NCI-H1694 treated with DMSO at 0.1 percent for 48 hours (cell line): Measurements from ENCODE around the gene SH3PXD2A.
A peak's percentile ranks its signal among the peaks of the same experiment; 100 is the strongest.

ENCODE experiments used
- DNase-seq: peaks from one replicate; lab custom pipeline; 2025; lab: John Stamatoyannopoulos, UW

Gene SH3PXD2A

DNA sequence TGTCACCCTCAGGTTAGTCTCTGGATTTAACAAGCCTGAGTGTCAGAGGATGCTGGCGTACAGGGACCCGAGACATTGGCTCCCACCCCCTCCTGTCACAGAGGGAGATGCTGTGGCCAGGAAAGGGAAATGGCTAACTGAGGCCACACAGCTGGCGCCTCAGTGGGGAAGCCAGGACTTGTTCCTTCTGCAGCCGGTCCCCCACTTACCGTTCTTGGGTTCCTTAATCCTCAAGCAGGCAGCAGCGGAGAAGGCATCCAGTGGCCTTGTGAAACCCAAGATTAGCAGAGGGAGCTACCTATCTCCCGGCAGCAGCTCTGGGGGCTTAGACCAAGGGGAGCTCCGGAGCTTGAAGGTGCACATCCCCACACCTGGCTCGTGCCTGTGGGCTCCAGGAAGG, 296.5 kb downstream of the SH3PXD2A start:
- no peak for DNase-seq

DNA sequence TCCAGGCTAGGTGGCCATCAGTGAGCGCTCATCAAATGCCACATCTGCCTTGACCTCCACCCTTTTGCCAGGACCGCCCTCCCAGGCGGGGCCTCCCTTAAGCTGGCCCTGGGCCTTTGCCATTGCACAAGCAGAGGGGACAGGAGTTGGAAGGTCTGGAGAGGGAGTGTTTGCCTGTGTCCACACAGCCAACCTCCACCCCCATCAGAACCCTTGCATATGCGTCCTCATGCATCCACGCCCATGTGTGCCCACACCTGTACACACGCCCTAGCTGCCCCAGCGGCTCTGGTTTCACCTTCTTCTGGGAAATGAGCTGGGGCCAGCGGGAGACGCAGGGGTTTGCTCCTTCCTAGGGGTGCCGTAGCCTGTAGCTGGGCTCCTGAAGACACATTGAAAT, 297.9 kb downstream of the SH3PXD2A start:
- DNase-seq = no peak

DNA sequence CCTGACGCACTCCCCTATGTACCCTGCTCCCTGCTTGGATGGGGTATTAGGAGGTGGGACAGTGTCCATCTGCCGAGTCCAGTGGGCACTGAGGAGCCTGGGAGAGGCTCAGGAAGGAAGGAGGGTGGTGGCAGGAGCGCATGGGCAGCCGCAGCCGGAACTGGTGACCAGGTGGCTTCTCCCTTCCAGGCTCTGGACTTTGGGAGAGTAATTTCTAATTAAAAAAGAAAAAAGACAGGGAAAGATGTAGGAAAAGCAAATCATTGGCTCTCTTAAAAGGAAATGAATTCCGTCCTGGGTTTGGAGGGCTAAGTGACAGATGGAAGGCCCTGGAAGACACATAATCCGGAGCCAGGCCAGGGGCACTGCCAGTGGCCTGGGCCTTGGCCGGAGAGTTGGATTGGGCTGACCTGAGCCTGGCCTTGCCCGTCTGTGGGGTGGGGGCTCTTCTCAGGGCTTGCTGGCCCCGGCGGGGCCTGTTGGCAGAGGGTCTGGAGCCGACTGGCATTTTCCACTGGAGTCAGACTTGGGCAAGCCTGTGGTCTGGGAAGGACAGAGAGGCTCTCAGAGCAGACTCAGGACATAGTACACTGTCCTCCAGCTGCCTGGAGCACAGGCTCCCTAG, 298.9 kb downstream of the SH3PXD2A start:
- DNase-seq = no peak

DNA sequence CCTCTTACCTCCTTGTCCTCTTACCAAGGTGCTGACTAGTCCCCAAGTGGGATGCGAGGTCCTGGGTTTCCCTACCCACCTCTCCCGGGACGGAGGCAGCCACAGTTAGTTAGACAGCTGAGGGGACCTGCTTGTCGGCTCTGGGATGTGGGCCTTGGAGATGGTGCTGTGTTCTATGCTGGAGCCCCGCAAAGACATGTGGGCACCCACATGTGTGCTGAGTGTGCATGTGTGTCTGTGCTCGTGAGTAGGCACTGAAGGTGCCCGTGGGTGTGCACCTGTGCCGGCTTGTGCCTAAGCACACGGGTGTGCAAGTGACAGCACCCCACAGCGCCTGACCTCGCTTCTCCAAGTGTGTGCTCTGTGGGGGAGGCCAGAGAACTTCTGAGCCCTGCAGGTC, 299.7 kb downstream of the SH3PXD2A start:
- no peak for DNase-seq

DNA sequence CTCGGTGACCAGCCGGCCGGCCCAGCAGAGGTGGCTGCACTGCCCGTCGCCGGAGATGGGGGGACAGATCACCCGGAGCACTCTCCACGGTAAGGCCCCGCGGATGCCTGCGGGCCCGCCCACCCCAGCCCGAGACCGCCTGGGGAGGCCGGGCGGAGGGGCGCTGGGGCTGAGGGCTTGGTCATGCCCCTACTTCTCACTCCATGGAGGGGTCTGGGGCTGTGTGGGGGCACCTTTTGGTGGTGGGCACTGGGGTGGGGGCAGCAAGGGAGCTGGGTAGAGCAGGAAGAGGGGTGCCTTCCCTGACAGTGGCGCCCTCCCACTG, 300.1 kb downstream of the SH3PXD2A start:
- no peak for DNase-seq

DNA sequence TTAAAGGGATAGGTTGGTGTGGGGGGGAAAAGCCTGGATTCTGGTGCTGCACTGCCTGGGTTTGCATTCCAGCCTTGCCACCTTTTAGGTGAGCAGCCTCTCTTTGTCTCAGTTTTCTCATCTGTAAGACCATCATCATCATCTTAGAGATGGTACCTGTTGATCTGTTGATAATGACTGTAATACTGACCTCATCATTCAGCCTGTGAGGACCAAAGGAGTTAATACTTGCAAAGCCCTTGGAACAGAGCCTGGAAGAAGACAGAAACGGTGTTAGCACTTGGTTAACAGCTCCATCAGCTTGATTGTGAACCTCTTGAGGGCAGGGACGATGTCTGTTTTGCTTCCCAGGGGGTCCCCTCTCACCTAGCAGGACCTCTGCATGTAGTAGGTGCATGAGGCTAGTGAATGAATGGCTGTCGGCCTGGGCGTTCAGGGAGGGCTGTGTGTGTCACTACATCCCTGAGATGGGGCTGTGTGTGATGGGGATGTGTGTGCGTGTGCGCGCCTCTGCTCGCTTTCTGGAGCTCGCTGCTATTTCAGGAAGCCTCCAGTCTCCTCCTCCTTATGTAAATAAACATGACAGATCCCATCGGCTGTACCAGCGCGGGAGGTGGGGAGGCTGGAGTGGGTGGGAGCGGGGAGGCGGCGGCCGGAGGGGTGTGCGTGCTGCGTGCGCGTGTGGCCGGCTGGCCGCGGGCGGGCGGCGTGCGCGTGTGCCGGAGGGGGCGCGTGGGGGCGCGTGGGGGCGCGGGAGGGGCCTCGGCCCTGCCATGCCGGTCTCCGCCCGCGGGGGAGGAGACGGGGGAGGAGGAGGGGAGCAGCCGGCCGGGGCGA, 300.7 kb downstream of the SH3PXD2A start:
- DNase-seq = peak; percentile 31

DNA sequence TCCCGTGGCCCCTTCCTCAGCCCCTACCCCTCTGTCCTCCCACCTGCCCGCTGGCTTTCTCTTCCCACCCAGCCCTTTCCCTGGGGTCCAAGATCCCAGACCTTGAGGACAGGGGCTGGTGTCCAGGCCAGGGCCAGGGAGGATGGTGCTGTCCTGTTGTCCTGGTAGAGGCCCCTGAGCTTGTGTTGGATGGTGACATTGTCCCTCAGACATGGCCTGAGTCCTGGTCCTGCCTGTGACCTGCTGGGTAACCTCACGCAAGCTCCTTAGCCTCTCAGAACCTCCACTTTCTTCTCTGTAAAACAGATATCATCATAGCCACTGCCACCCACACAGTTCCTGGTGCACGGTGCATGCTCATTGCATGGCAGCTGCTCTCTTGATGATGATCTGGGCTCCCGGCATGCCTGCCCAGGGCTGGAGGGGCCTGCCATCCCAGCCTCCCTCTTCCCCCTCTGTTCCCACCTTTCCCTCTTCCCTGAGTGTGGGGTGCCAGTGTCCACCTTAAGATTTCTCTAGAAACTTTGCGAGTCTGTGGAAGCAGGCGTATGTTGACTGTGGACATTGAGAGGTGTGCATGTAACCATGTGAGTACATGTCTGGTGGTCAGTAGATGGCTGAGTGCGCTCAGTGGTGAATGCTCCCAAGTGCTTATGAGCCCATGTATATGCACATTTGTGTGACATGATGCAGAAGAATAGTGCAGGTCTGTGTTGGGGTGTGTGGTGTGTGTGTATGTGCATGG, 301.5 kb downstream of the SH3PXD2A start:
- DNase-seq = no peak

DNA sequence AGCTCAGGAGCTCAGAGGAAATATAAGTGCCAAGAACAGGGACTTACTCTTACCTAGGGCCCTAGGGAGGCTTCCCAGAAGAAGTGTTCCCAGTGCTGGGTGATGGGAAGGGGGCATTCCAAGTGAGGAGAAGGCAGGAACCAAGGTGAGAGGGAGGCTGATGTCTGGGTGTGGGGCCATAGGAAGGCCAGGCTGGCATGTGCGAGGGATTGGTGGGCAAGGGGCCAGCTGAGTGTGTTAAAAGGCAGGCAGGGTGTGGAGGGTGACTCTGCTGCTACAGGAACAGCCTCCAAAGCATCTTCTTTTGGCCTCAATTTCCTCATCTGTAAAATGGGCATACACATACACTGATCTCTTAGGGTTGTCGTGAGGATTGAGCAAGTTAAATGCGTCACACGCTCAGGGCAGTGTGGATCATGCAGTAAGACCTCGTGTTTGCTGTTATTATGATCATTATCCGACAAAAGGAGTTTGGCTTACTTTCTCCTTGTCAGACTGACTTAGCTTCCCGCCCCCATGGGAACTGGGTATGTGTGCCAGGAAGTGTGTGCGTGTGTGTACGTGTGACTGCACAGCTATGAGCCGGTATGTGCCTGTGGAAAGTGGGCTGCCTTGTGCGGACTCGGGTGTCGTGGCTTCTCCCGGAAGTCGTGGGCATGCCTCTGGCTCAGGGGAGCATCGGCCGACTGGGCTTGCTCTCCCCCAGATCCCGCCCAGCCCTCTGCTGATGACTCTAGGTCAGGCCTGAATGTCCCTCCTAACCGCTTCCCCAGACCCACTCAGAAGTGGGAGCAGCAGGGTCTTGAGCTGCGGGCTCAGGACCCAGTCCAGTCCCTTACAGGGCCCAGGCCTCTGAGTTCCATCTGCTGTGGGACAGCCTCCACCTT, 302.3 kb downstream of the SH3PXD2A start:
- no peak for DNase-seq

DNA sequence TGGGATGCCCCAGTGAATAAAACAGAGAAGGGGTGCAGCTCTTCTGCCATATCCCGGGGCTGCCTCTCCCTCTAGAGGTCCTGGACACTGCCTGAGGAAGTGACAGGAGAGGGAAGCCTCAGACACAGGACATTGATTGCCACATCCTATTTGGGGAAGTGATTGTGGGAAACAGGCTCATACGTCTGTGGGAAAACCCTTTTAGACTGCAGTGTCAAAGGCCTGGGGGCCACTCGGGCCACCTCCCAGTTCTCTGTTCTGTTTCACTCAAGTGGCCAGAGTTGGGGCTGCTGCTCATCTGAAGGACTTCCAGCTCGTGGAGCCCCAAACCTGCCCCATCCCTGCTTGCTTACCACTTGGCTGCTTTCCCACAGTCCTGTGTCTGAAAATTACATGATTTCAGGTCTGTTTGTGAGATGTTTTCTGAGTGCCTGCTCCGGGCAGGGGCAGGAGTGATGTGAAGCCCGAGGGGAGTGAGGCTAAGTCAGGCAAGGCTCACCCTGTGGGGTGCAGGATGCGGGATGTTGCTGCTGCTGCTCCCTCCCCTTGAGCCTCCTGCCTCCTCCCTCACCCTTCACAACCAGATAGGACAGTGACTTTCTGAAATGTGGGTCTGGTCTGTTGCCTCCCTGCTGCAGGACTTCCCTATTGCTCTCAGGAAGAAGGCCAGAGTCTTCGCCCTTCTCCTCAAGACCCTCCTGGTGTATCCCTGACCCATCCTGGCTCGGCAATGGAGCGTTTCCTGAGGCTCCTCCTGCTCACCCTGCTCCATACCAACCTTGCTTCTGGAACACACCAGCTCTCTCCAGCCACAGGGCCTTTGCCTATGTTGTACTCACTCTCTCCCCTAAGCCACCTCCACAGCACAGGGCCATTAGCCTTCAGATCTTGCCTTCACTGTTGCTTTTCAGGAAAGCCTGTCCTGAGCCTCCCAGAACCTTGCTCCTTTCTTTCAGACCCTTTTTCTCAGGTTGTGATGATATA, 303.5 kb downstream of the SH3PXD2A start:
- no peak for DNase-seq

DNA sequence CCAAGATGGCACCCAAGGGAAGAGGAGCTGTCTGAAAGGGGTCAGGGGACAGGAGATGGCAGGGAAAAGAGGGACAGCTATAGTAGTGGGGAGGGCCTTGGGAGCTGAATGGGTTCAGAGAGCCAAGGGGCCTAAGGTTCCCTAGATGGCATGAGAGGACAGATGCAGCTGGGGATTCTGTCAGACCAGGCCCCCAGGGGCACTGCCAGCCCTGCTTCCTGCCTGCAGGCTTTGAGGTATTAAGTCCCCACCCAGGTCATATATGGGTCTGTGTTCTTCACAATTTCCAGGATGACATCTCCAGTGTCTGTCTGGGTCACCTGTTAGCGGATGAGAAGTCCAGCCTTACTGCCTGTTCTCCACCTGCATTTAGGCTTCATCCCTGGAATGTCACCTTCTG, 305.1 kb downstream of the SH3PXD2A start:
- DNase-seq = no peak

DNA sequence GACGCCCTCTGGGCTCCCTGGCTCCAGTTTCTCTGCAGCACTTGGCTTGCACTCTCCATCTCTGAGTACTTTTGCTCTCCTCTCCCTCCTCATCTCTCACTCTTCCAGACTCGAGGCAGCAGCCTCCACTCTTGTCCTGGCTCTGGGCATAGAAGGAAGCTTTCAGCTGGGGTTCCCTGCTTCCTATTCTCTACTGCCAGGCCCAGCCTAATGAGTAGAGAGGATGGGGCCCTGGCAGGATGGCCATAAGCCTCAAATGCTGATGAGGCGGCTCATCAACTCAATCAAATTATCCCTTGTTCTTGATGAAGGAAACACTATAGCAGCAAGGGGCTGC, 306.1 kb downstream of the SH3PXD2A start:
- no peak for DNase-seq

DNA sequence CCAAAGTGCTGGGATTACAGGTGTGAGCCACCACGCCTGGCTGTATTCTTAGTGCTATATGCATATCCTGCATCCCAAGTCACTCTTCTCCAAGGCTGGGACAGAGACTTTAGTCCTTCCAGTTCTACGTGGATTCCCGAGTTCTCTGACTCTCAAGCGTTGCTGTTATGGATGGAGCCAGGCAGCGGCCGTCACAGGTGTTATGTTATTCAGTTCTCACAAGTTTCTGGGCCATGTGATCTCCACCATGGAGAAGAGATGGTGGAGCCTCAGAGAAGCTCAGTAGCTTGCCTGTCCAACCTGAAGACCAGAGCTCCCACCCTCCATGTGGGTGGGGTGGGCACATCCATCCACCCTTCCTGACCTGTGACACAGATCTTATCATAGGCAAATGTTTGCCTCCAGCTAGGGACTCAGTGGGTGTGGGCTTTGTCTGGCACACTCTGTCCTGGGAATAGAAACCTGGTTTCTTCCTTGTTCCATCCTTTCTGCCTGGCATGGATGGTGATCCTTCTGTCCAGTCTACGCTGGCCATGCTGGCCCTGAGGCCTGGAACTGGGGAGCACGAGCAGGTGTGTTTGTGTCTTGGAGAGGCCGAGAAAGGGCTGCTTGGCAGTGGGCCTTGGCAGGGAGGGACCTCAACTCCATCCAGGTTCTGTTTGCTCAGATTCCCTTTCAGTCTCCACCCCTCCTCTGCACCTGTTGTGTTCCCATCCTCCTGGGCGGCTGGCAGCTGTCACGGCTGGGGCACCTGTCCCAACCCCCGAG, 306.6 kb downstream of the SH3PXD2A start:
- DNase-seq = no peak

DNA sequence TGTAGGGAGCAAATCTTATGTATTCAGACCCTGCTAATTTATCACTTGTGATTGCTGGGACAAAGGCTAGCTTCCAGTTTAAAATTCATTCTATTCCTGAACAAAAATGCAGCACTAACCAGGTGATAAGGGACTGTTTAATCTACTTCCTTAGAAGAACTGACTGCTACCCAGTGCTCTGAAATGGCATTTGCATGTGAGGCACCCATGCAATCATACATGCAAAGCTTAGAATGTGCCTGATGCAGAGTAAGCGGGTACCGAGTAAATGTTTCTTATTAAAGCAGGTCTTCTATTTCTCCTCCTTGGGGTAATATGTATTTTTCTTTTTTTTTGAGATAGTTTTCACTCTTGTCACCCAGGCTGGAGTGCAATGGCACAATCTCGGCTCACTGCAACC, 307.4 kb downstream of the SH3PXD2A start:
- no peak for DNase-seq

DNA sequence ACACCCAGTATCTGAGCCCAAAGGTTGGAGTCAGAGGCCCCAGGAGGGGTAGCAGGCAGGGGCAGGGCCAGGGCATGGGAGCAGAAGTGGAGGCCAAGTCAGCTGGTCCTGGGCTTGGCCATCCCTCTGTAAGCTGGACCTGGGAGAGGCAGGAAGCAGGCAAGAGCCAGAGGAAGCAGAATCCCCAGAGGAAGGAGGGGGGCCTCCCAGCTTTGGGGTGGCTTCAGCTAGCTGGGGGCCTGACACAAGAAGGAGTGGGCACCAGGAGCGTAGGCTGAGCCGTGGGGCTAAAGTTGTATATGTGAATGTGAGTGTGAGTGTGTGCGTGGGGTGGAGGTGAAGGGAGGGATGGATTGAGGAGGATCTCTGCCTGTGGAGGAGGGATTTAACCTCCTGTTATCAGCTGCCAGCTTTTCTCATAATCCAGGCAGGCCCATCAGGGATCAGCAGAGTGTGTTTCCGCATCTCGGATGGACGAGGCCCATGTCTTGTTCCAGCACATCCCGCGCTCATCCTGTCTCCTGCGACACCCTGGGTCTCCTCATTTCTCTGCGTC, 307.9 kb downstream of the SH3PXD2A start:
- no peak for DNase-seq

DNA sequence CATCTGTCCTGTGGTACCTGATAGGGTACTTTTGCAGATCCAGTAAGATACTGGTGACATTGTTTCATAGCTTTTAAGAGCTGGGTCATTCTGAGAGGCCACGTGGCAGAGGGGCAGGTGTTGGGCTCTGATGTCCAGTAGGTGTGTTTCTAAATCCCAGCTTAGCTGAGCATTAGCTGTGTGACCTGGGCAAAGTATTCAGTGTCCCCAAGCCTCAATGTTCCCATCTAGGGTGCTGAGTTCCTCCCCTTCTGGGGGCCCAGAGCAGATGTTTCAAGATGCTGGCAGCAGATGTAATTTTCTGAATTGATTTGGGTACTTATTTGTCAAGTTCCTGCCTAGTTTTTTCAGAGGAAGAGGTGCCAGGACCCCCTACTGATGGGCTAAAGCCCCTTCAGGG, 309.0 kb downstream of the SH3PXD2A start:
- no peak for DNase-seq

DNA sequence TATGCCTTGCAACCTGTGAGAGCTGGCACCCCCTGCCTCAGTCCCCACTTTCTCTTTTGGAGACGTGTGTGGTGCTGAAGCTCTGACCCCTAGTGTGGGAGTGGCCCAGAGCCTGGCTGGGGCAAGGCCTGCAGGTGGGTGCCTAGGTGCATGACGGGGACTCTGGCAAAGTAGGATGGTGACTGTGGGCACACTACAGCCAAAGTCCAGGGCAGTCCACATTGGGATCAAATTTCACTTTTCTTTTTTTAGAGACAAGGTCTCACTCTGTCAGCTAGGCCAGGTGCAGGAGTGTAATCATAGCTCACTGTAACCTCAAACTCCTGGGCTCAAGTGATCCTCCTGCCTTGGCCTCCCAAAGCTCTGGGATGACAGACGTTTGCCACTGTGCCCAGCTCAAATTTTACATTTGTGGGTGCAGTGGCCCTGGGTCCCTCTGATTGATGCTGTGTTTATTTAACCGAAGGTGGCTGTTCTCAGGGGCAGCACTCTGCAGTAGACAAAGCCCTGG, 309.6 kb downstream of the SH3PXD2A start:
- DNase-seq = no peak

DNA sequence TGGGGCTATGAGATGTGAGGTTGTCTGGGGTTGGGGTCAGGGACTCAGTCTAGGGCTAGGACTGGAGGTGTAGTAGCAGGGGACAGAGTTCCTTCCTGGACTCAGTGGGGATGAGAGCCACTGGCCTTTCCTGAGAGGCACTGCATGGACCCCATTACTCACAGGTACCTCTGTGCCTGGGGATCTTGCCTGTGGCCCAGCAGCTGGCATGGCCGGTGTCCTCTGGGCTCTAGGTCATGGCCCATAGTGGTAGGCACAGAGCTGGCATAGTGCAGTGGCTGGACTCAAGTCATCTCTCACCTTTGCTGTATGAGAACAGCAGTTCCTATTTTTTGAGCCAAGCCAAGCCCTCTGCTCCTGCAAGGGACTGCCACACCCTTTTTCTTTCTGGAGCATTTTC, 310.0 kb downstream of the SH3PXD2A start:
- DNase-seq = no peak

DNA sequence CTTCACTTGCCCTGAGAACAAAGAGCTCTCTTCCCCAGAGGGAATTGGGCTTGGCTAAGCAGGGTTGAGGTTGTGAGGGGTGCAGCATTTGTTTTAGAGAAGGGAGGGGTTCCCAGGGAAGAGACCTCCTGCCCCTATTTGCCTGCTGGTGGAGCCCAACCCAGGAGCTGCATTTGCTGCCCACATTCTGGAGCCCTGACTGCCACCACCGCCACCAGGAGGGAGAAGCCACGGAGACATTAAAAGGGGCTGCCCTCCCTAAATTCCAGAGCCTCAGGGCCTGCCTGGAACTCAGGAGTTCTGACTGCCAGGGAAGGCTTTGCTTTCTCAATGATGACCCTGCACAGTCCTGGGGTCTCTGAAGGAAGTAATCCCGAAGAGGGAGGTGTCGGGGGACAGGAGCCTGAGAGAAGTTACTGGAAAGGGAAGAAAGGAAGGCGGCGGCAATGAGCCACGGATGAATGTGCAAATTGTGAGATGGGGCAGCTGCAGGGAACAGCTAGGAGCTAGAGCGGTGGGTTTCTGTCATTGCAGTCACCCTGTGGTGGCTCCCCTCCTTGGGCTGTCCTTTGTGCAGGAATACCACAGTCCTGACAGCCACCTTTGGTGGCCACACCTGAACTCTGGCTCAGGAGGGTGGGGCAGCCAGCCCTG, 310.6 kb downstream of the SH3PXD2A start:
- no peak for DNase-seq
